ENCODE measurements around the gene TDRD10.
"Not testable (repeated sequence)": the region's sequence is repeated elsewhere in the genome, so short reads cannot be mapped to it uniquely, and the experiment has no call there.

The TDRD10 gene

DNA sequence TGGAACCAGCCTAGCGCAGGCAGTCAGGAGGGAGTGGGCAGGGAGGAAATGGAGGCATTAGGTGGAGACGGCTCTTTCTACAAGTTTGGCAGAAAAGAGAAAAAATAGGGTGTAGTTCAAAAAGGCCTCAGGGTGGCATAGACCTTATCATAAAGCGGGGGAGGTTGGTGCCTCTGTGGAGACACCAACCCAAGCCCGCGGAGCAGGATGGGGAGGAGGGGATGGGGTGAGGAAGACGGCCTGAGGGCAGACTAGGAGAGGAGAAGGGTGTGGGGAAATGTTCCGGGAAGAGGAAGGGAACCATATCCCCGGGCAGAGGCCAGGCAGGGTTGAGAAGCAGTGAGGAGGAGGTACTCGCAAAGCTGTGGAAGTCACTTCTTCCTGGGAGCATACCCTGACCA is 17.6 kb downstream of the TDRD10 start:
- DNase-seq = no peak

DNA sequence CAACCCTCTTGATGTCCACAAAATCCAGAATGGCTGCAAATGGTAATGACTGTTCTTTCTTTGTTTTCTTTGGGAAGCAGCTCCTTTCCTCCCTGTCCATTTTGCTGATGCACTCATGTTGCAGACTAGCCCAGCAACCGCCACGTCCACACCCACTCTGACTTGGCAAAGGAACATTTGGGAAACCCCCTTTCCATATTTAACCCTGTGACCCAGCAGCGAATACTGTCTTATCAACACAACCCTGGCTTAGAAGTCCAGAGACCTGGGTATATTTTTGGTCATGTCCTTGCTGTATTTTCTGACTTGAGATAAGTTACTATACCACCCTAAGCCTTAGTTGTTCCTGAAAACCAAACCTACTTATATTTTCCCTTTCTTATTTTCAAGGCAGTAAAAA is 18.3 kb downstream of the TDRD10 start:
- DNase-seq = no peak

GRCh38 chr1:154521695-154522094 is 19.7 kb downstream of the TDRD10 start:
- no peak for DNase-seq

DNA sequence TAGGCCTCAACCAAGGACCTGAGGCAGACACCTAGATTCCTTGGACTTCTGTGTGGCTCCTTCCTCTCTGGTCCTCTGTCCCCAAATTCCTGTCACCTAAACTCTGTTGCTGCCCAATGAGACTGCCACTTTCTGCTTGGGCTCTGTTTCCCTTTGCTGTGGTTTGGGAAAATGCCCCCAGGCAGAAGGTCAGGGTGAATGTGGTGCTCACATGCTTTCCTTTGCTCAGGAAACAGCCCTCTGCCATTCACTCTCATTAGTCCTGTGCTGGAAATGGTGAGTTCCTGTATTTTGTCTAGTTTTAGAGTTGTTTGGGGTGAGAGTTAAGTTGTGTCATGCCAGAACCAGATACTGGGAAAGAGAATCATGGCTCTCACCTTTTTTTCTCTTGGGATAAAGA is 22.9 kb downstream of the TDRD10 start:
- no peak for DNase-seq

- DNase-seq = no peak
These were observed 25.2 kb downstream of the TDRD10 start for GRCh38 chr1:154527192-154527591.

DNA sequence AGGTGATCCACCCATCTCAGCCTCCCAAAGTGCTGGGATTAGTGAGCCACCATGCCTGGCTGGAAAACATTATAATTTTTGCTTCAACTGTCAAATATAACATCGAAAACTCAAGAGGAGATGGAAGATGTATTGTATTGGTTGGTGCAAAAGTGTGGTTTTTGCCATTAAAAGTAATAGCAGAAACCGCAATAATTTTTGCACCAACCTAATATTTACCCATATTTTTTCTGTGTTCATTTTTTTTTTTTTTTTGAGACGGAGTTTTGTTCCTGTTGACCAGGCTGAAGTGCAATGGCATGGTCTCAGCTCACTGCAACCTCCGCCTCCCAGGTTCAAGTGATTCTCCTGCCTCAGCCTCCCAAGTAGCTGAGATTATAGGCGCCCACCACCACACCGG is 27.3 kb downstream of the TDRD10 start:
- DNase-seq = no peak

DNA sequence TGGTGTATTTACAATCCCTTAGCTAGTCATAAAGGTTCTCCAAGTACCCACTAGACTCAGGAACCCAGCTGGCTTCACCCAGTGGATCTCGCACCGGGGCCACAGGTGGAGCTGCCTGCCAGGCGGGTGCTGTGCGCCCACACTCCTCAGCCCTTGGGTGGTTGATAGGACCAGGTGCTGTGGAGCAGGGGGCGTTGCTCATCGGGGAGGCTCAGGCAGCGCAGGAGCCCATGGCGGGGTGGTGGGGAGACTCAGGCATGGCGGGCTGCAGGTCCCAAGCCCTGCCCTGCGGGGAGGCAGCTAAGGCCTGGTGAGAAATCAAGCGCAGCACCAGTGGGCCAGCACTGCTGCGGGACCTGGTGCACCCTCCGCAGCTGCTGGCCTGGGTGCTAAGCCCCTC is 29.9 kb downstream of the TDRD10 start:
- not testable (repeated sequence) for DNase-seq

- DNase-seq = no peak
These were observed 32.2 kb downstream of the TDRD10 start for GRCh38 chr1:154533952-154534844.

DNA sequence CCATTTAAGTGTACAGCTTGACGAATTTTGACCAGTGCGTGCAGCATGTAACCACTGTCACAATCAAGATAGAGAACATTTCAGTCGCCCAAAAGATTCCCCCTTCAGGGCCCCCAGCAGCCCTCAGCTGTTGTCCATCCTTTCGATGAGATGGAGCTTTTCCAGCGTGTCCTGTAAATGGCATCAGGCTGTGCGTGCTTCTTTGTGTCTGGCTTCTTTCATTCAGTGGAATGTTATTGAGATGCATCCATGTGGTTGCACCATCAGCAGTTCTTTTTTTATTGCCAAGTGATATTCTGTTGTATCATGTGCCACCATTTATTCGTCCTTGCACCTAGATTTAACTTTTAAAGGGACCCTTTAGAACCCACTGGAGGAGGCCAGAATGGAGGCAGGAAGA is 34.6 kb downstream of the TDRD10 start:
- DNase-seq = no peak

DNA sequence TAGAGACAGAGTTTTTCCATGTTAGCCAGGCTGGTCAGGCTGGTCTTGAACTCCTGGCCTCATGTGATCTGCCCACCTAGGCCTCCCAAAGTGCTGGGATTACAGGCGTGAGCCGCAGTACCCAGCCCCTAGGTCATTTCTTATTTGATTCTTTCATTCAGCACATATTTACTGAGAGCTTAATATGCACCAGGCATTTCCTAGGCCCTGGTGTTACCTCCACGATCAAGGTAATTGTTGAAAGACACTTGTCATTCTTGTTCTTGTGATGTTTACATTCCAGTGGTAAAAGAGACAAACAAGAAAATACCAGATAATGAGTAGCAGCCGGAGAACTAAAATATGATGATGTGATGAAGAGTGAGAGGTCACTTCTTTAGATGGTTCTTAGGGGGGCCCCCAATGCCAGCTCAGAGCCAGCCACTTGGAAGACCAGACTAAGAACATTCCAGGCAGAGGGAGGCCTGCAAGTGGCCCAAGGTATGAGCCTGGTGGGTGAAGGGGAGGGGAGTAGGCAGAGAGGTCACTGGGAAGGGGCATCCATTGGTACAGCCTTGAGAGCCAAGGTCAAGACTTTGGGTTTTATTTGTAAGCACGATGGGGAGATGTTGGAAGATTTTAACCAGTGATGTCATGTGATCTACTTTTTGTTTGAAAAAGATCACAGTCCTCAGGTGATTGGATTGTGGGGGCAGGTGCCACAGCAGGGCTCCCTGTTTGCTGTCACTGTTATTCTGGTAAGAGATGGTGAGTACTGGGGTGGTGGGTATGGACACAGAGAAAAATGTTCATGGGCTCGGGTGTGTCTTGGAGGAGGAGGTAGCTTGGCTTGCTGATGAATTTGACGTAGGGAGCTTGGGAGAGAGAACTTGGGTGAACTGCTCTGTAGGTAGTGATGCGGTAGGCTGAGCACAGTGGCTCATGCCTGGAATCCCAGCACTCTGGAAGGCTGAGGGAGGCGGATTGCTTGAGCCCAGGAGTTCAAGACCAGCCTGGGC is 37.8 kb downstream of the TDRD10 start:
- no peak for DNase-seq

DNA sequence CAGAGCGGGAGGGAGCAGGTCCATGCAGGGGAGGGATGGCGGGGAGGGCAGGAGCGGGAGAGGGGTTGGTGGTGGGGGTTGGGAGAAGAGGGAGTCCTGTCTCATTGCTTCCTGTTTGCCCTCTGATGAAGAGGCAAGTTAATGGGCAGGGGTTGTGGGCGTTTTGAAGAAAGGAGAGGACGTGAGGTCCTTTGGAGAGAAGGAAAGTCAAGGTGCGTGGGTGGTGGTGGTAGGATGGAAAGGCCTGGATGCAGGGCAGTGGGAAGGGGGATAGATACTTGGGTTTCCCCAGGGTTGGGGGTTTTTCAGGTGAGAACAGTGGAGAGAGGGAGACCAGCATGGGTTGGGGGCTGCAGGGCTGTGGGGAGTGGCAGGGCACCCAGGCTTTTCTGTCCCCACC is 39.2 kb downstream of the TDRD10 start:
- no peak for DNase-seq

DNA sequence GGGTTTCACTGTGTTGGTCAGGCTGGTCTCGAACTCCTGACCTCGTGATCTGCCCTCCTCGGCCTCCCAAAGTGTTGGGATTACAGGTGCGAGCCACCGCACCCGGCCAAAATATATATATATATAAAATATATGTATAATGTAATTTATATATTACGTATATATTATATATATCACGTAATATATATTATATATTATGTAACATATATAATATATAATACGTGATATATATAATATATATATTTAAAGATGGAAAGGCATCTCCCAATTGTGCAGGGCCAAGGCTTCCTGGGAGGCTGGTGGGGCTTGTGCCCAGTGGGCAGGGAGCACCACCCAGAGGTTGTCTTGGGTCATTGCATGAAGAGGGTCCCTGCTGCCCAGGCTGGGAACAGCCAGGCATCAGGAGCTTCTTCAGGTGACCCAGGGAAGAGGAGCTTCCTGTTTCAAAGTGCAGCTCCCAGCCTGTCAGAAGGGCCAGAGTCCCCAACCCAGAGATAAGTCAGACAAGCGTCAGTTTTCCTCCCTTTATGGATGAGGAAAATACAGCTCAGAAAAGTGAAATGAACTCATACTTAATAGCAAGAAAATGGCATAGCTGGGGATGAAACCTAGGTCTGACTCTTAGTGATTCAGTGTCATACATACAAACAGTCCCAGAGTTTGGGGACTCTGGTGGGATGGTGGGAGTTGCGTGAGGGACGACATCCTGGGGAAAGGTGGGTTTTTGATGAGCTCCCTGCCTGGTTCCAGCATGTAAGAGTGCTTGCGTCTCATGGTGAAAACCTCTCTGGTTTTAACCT is 44.4 kb downstream of the TDRD10 start:
- DNase-seq = peak; percentile 53

GRCh38 chr1:154547105-154547732 is 45.2 kb downstream of the TDRD10 start:
- DNase-seq = no peak

GRCh38 chr1:154548028-154548427 is 46.0 kb downstream of the TDRD10 start:
- no peak for DNase-seq

GRCh38 chr1:154549202-154549770 is 47.3 kb downstream of the TDRD10 start:
- no peak for DNase-seq

- no peak for DNase-seq
These were observed 48.1 kb downstream of the TDRD10 start for GRCh38 chr1:154550070-154550469.

GRCh38 chr1:154550657-154551056 is 48.6 kb downstream of the TDRD10 start:
- no peak for DNase-seq

DNA sequence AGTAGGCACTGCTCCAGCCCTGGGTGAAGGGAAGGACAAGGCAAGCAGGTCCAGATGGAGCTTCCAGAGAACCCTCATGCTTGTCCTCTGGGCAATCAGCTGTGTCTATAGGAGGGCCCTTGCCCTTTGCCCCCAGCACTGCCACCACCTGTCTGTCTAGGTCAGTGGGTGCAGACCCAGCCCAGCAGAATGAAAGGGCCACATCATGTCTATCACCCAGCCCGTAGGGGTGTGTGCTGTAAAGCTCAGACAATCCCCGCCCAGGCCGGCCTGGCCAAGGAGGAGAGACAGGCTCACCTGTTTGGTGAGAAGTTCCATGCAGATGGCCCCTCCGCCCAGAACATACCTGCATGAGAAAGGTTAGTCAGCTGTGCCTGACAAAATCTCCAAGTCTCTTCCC is 49.5 kb downstream of the TDRD10 start:
- DNase-seq = no peak

DNA sequence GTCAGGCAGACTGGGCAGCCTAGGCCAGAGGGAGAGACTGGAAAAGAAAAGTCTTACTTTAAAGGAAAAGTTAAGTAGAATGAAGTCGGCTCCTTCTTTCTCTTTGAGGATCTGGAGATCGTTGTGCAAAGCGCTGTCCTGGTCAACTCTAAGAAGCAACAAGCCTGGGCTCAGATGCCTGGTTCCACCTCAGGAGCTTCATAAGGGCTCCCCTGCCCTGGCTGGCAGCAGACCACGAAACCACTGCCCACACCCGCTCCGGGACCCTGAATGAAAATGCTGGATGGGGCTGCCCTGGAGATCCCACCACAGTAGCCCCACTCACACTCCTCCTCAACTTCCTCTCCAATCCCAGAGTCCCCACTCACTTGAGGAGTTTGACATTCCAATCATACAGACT is 50.0 kb downstream of the TDRD10 start:
- DNase-seq = no peak

- DNase-seq = no peak
These were observed 51.3 kb downstream of the TDRD10 start for GRCh38 chr1:154553056-154554030.

DNA sequence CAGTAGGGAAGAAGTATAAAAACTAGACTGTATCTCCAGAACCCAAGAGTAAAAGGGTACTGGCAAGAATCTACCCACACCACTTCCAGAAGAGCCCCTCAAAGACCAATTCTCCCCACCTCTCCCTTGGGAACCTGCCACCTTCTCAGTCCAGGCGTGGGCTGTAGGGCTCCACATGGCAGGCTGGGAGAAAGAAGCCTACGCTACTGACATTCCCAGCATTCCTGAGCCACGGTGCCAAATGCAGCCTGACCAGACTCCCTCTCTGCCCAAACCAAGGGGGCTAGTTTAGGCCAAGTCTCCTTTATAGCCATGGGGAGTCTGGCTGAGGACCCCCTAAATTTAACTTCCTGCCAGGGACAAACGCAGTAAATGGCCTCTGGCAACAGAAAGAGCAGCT is 54.4 kb downstream of the TDRD10 start:
- no peak for DNase-seq

Measured in GDM1 (cell line).